Activated CD8-positive, alpha-beta memory T cell treated with anti-CD3 and anti-CD28 coated beads, Interleukin-2, amount 50 U/mL, for 48 hours (primary cell): ENCODE measurements around the gene OR8G5.

Experiments
- DNase-seq: peaks from one replicate; pipeline ENCODE4 v3.0.0-alpha.2; 2020

The OR8G5 gene

DNA sequence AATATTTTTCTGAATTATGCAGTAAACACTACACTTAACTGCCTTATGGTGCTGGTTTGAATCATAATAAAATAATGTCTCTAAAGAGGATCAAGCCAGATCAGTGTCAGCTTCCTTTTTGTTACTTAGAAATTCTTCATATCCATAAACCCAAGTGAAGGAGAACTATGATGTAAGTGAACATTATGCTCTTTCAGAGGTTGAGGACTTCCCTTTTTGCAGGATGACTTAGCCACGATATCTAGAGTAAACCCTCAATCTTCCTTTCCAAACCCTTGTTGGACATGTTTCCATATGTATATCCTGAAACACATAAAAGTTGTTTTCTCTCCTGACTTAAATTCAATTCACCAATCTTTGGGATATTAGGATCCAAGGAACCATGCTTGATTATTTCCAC is 38.5 kb downstream of the OR8G5 start:
- DNase-seq: no peak

DNA sequence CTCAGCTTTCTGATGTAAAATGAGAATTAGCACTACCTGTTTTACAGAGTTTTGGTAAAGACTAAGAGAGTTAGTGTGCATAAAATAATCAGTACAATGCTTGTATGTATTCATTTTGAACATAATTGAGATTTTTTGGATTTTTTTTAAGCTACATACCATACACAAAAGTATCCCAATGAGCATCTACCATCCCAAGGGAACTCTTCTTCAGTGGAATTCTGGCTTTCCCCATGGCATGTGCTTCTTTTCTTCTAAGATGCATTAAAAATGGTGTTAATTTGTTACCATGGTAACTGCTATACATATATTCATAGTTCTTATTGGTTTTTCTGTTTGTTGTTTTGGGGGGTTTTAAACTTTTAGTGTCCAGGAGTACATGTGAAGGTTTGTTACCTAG is 39.8 kb downstream of the OR8G5 start:
- DNase-seq: no peak

DNA sequence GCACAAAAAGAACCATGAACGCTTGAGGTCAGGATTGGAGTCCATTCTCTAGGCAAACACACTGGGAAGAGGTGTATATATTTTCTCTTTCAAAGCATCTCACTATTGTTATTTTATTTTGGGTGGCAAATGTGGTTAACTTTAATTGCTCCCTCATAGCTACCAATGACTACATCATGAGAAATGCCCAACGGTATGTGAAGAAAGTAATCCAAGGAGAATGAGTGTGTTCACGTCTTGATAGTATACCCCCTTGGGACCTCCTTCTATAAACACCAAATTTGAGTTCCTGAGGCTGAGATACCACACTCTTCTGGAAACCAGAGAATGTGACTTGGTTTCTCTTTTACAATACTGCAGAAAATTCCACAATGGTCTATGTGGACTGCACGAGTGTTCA is 41.7 kb downstream of the OR8G5 start:
- DNase-seq: no peak

DNA sequence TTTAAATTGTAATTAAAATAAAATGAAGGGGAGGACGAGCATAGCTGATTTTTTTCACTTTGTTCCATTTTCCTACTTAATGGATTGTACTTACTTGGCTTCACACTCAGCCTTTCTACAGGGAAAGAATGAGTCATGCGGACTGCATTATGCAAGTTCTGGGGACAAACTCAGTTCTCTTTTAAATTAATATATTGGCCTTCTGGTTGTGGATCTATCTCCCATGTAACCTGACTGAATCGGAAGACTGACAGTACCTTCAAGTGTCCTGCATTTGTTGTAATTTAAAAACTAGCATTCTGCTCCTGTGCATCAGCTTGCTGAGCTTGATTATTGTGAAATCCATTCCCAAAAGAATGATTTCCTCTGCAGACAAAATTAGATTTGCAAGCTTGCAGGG is 45.4 kb downstream of the OR8G5 start:
- DNase-seq: no peak

DNA sequence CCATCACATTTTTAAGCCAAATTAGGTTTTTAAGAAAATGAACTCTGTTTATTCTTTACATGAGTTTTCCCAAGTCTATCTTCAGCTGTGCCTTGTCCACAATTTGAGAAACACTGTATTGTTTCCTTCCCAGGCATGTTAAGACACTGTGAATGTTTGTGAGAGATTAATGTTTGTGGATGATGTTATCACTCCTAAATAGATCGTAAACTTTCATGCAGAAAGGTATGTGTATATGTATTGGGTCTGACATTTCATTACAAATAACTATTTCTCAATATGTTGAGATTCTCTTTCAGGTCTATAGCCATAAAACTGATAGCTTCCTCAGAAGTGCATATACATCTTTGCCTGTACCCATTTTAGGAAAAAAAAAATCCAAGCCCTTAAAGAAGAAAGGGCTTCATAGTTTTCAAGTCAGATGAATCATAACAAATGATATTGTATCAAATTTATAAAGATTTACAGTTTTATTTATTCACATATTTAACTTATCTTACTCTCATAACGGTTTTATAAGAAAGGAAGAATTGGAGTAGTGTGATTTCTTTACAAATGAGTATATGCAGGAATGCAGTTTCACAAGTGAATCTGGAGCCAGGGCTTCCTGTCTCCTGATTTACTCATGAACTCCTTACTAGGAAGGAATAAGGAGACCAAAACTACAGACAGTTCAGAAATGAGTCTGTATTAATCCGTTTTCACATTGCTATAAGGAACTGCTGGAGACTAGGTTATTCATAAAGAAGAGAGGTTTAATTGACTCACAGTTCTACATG is 46.4 kb downstream of the OR8G5 start:
- DNase-seq: no peak

DNA sequence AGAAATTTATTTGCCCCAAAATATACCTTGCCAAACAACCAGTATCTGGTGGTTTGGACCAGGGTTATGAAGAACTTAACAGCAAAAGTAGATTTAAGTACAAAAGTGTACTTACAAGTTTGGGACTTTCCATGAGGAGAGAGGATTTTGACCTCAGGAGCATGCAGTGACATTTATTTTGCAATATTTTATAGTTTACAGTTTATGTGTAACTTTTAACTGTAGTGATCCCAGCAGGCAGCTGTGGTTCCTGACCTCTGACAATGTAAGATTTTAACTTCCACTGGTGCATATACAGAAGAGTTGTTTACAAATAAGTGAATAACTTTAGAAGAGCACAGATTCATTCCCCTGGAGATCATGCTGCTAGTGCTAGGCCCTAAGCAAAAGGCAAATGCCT is 50.9 kb downstream of the OR8G5 start:
- no peak for DNase-seq

DNA sequence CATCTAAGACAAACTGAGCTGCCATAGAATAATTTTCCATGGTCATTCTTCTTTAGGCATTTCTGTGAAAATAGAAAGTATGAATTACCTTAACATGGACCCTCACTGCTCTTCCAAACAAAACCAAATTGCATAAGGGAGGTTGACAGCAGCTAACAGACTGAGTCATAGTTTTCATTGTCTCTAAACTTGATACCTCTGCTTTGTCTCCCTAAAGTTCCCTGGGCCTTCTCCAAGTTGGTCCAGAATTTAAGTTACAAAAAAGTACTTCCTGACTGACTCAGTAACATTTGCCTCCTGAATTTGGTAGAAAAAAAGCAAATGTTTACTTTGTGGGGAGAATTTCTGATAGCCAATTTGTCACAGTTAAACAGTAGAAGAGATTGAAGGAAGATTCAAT is 54.5 kb downstream of the OR8G5 start:
- DNase-seq: no peak

DNA sequence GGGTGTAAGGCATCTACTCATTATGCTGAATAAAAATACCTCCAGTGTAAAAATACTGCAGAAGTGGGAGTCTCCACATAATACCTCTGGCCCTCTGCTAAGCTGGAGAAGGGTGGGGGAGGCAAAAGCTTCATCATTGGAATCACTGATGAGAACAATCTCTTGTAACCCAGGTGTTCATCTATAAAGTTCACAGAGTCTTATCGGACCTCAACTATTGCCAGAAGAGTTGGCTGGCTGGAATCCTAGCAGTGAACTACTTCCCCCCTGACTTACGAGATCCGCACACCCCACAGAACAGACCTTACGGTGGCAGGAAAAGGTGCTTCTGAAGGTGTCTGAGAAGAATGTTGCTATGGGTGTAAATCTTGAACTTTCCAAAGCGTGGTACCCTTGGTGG is 55.1 kb downstream of the OR8G5 start:
- DNase-seq: no peak

DNA sequence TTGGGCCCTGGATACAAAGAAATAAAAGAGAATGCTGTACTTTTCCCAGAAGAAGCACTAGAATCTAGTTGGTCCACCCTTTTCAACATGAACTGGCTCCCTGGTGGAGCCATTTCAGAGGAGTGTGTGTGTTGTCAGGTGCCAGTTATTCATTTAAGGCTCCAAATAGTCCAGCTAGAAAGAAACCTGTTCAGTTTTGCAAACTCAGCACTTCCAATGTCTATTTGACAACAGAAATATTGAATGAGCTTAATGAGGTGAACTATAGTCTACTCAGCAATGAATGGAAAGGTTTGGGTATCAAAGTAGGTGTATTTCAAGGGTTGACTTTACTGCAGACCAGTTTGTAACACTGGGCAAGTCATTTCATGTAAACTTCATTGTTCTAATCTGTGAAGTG is 55.5 kb downstream of the OR8G5 start:
- no peak for DNase-seq

DNA sequence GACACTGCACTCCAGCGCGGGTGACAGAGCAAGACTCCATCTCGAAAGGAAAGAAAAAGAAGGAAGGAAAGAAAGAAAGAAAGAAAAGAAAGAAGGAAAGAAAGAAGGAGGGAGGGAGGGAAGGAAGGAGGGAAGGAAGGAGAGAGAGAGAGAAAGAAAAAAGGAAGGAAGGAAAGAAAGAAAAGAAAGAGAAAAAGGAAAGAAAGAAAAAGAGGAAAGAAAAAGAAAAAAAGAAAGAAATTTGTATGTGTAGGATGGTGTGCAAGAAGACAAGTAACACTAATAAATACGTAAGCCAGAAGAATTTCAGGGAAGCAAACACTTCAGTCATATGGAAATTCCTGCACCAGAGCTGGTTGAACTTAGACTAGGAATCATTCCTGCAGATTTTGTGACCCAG is 57.0 kb downstream of the OR8G5 start:
- no peak for DNase-seq

DNA sequence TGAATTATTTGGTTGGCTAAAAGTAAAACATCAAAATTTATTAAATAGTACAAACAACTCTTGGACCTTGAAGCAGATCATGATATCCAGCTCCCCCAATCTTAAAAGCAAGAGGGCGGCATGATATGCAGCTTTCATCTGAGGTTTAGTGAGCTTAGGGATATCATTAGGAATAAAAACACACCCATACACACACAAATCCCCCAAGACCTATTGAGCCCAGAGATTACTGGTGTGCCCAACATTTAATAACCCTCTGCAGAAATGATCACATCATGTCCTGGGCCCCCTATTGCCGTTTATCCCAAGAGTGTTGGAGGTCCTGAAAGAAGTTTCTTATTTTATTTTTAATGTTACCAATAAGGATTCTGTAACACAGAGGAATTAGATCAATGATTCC is 57.7 kb downstream of the OR8G5 start, which contains the start of gene OR8D1:
Gene OR8D1 (minus strand): TSS at position 101 of the 400 bp plus-strand sequence. CDS start 3,183 bp downstream, outside the sequence.
- DNase-seq: no peak

DNA sequence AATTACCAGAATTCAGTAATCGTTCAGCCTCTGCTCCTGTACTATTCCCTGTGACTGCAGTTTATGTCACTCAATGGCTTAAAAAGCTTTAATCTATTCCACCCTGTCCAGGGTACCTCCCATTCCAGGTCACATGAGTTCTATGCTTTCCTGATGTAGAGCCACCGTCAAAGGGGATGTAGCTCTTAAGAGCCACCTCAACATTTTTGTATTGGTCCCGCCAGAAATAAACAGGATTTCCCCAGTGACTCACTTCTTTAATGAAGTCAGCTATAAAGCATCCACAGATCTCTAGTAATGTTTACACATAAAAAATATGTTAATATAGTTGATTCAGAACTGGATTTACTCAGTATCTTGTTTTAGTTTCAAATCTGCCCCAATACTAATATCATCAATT is 58.9 kb downstream of the OR8G5 start:
- no peak for DNase-seq
